BE2C (cell line): ENCODE data around the gene EBF4. TPM values are rescaled to one million over a fixed set of nuclear protein-coding genes. Genes with fewer than 3 reads are reported as not detected.

Source experiments
- DNase-seq: peaks from one replicate; pipeline ENCODE4 v3.0.0-alpha.2; 2020
- H3K27me3 ChIP-seq: fragments of 250-450 bp; sonication (Bioruptor Pico); 2 replicates; pipeline ENCODE4 v1.5.1; 2020; ENCODE audit warnings: mild to moderate bottlenecking
- H3K36me3 ChIP-seq: fragments of 250-450 bp; sonication (Bioruptor Pico); 2 replicates; pipeline ENCODE4 v1.5.1; 2020; ENCODE audit warnings: mild to moderate bottlenecking
- H3K4me1 ChIP-seq: fragments of 250-450 bp; sonication (Bioruptor Pico); 2 replicates; pipeline ENCODE4 v1.5.1; 2020
- H3K4me3 ChIP-seq: 2 replicates; pipeline ENCODE4 v1.5.1; 2011; ENCODE audit warnings: low read depth, low read length
- H3K9me3 ChIP-seq: fragments of 250-450 bp; sonication (Bioruptor Pico); 2 replicates; pipeline ENCODE4 v1.5.1; 2020
- polyA plus RNA-seq: library from polyadenylated mRNA; unstranded; fragments of >200 nt; gene quantifications from one replicate; pipeline ENCODE4 v1.2.1, GENCODE V29; 2012; ENCODE audit warnings: low read depth, missing spikeins; ENCODE audit not compliant: insufficient read length, insufficient read depth
- TF ChIP-seq, protein P1 (sequence below): IDR thresholded peaks from 2 replicates; pipeline ENCODE4 v1.5.1; 2012; ENCODE audit warnings: mild to moderate bottlenecking, low read depth, low read length

Gene EBF4, protein sequence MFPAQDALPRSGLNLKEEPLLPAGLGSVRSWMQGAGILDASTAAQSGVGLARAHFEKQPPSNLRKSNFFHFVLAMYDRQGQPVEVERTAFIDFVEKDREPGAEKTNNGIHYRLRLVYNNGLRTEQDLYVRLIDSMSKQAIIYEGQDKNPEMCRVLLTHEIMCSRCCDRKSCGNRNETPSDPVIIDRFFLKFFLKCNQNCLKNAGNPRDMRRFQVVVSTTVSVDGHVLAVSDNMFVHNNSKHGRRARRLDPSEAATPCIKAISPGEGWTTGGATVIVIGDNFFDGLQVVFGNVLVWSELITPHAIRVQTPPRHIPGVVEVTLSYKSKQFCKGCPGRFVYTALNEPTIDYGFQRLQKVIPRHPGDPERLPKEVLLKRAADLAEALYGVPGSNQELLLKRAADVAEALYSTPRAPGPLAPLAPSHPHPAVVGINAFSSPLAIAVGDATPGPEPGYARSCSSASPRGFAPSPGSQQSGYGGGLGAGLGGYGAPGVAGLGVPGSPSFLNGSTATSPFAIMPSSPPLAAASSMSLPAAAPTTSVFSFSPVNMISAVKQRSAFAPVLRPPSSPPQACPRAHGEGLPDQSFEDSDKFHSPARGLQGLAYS
- polyA plus RNA-seq: 1.7 TPM

DNA sequence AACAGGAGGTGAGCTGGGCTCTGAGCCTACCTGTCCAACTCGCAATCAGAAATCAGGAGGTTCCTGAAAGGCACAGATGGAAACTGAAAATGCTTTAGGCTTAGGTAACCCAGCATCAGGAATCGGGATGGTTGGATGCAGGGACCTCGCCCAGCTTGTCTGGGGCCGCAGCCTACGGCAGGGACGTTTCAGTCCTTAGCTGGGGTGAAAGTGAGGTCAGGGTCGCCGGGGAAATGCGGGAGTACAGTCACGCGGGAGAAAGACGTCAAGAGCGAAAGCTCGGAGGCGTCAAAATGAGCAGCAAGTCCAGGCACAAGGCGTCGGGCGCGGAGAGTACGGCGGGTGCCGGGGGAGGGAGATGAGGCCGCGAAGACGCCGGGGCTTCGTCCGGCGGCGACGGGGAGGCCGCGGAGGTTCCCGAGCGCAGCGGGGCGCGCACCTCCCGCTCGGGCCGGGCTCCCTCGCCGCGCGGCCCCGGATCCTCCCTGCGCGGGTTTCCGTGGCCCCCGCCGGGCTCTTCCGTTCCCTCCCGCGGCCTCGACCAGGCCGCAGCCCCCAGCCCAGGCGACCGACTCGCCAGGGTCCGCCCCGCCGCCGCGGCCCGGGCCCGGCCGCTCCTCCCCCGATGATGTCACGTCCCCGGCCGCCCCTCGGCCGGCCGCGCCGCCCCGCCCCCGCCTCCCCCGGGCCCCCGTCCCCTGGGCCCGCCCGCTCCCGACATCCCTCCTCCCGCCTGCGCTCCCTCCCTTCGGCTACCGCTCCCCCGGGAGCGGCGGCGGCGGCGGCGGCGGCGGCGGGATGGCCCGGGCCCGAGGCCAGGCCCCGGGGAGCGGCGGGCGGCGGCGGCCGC lies at the start of gene EBF4:
Gene EBF4 (plus strand): TSS at position 745 of the 850 bp plus-strand sequence. CDS start 866 bp downstream, outside the sequence.
- Histone ChIP-seq H3K27me3 (peaks cover 19% of the 10 kb centered on the region), H3K9me3 (no peaks in the 10 kb centered on the region), H3K4me3 (peak within 1 kb of the TSS; percentile 28), H3K36me3 (no peaks in the 10 kb centered on the region), H3K4me1 (no peaks in the 10 kb centered on the region)
- TF ChIP-seq, protein P1, sequence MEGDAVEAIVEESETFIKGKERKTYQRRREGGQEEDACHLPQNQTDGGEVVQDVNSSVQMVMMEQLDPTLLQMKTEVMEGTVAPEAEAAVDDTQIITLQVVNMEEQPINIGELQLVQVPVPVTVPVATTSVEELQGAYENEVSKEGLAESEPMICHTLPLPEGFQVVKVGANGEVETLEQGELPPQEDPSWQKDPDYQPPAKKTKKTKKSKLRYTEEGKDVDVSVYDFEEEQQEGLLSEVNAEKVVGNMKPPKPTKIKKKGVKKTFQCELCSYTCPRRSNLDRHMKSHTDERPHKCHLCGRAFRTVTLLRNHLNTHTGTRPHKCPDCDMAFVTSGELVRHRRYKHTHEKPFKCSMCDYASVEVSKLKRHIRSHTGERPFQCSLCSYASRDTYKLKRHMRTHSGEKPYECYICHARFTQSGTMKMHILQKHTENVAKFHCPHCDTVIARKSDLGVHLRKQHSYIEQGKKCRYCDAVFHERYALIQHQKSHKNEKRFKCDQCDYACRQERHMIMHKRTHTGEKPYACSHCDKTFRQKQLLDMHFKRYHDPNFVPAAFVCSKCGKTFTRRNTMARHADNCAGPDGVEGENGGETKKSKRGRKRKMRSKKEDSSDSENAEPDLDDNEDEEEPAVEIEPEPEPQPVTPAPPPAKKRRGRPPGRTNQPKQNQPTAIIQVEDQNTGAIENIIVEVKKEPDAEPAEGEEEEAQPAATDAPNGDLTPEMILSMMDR: no peak
- peak; percentile 45 for DNase-seq

DNA sequence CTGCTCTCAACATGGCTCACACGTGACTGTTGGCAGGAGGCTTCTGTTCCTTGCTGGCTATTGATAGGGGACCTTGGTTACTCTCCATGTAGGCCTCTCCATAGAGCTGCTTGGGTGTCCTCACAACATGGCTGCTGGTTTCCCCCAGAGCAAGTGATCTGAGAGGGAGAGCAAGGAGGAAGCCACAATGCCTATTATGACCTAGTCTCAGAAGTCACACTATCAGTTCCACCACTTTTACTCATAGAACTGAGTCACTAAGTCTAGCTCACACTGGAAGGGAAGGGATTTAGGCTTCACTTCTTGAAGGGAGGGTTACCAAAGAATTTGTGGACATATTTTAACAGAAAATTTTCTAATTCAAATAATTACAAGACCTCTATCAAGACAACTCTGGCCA lies 48.9 kb upstream of the EBF4 start:
- Histone ChIP-seq H3K27me3 (no peaks in the 10 kb centered on the region), H3K4me3 (no peak overlapping the region), H3K4me1 (no peaks in the 10 kb centered on the region), H3K36me3 (no peaks in the 10 kb centered on the region), H3K9me3 (no peaks in the 10 kb centered on the region)
- no peak for DNase-seq
- TF ChIP-seq, protein P1: no peak

DNA sequence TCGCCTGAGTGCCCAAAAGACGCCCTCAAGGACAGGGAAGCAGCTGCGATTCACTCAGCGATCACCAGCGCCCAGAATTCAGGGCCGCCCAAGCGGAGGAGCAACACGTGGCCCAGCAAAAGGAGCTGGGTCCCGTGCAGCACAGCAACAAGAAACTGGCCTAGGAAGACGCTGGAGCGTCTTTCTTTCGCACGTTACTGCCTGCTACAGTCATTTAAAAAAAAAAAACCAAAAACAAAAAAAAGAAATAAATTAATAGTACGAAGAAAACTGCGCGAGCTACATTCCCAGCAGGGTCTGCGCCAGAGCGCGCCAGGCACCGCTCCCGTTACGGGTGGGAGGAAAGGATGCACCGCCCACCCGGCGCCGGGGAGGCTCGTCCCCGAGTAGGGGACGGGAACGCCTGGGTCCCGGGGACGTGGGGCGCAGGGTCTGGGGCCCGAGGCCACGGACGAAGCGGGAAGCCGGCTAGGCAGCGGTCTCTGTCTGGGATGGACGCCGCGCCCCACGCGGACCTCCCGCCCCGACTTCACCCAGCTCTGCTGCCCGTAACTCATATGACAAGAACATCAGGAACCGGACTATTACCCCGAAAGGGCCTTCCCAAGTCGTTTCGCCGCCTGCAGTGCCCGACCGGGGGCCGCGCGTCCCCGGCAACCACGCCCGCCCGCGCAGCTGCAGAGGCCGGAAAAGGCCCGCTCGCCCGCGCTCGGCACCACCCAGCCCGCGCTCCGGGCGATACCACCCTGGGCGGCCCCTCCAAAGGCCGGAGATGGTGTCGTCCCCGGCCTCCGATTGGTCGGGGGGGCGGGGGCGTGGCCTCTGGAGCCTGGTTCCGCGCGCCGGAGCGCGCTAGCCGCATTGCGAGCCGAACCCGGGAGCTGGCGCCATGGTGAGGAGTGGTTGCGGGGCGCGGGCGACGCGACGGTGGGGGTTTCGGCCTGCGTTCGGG lies 40.5 kb upstream of the EBF4 start, which contains the start of gene NOP56:
Gene NOP56 (plus strand): TSS at position 861 of the 952 bp plus-strand sequence. CDS start 29 bp downstream, at position 890.
- no peaks in the 10 kb centered on the region for H3K9me3 ChIP-seq
- H3K4me1 ChIP-seq: no peaks in the 10 kb centered on the region
- H3K27me3 ChIP-seq: no peaks in the 10 kb centered on the region
- peak; percentile 87 for DNase-seq
- TF ChIP-seq, protein P1: no peak
- peak within 1 kb of the TSS; percentile 95 for H3K4me3 ChIP-seq
- peaks cover 45% of the 10 kb centered on the region for H3K36me3 ChIP-seq

DNA sequence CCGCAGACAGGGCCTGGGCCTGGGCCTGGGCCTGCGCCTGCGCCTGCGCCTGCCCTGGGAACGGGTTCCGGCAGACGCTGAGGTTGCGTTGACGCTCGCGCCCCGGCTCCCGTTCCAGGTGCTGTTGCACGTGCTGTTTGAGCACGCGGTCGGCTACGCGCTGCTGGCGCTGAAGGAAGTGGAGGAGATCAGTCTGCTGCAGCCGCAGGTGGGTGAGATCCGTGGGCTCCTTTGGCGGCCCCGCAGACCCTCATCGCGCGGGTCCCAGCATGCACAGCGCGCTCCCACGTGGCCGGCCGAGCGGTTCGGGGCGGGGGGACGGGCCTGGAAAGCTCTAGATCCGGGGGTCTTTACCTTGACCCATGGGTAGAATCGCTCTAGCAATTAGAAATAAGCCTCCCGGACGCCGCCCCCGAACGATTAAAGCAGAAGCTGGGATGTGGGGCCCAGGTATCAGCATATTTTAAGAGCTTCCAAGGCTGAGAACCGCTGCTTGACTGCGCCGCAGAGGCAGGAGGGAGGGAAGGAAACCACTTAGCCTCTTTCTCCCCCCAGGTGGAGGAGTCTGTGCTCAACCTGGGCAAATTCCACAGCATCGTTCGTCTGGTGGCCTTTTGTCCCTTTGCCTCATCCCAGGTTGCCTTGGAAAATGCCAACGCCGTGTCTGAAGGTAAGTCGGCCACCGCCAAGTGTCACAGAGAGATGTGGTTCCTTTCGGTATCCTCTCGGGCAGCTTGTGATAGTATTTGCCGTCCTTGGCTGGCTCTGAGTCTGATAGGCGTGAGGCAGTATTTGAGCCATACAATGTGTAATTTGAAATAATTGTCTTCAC lies 39.6 kb upstream of the EBF4 start:
- TF ChIP-seq, protein P1: no peak
- H3K27me3 ChIP-seq: no peaks in the 10 kb centered on the region
- H3K36me3 ChIP-seq: peaks cover 51% of the 10 kb centered on the region
- peak; percentile 38 for DNase-seq
- H3K4me3 ChIP-seq: peak overlapping the region; percentile 95
- H3K9me3 ChIP-seq: no peaks in the 10 kb centered on the region
- no peaks in the 10 kb centered on the region for H3K4me1 ChIP-seq
